ENCODE measurements around the gene DNMBP. TPM values are rescaled to one million over a fixed set of nuclear protein-coding genes. Genes with fewer than 3 reads are reported as not detected.
A peak's percentile ranks its signal among the peaks of the same experiment; 100 is the strongest.

Gene DNMBP
- polyA plus RNA-seq, 2 of the 4 experiments (the other 2 are of a cell fraction) = 13.7 to 20.3 TPM

- POLR2A ChIA-PET = no interaction called here
- CTCF ChIA-PET = interaction anchor here (1.0 to 2.7 kb wide), 6 partner anchors 10 to 89 kb away, joined by 3 to 12 read pairs (median 4); partner anchors contain the start of gene DNMBP
- ATAC-seq (no peak), FAIRE-seq (no peak), DNase-seq (ENCODE audit: low read depth in 1 of 2, low spot score in 1 of 2) (no peak)
- Histone ChIP-seq H3K4me3 (no peak overlapping the region), H3K9me3 (no peaks in the 10 kb centered on the region), H3K4me2 (no peak overlapping the region), H3K27ac (no peak overlapping the region), H3K4me1 (peaks cover 24% of the 10 kb centered on the region)
- WGBS (ENCODE audit: missing lambda C conversion rate) = 93% methylated on average over 3 of the region's 3 CpGs
- TF ChIP-seq POLR2A (IDR thresholded peaks at IDR 0.05; ENCODE audit: low read length) (no peak), CHD2 (IDR thresholded peaks at IDR 0.05; ENCODE audit: low read length, partially characterized antibody) (no peak), BHLHE40 (IDR thresholded peaks at IDR 0.05; ENCODE audit: low read depth, low read length) (no peak), NPAS2 (CRISPR knock-in tag; IDR thresholded peaks at IDR 0.05; ENCODE audit: borderline replicate concordance) (no peak), PHF8 (IDR thresholded peaks at IDR 0.05; ENCODE audit: borderline replicate concordance, low read depth) (no peak), ESRRA (IDR thresholded peaks at IDR 0.05; ENCODE audit: borderline replicate concordance, low read length) (no peak), ZNF302 (CRISPR knock-in tag; IDR thresholded peaks at IDR 0.05) (no peak), CHD4 (IDR thresholded peaks at IDR 0.05; ENCODE audit: borderline replicate concordance) (no peak), EHMT2 (IDR thresholded peaks at IDR 0.05; ENCODE audit: low read depth) (no peak), FOXS1 (CRISPR knock-in tag; IDR thresholded peaks at IDR 0.05) (no peak), USF2 (IDR thresholded peaks at IDR 0.05) (no peak), SMC3 (IDR thresholded peaks at IDR 0.05) (no peak), RNF2 (IDR thresholded peaks at IDR 0.05; ENCODE audit: borderline replicate concordance, low read depth) (no peak), HOXB5 (CRISPR knock-in tag; IDR thresholded peaks at IDR 0.05) (no peak), HES2 (IDR thresholded peaks at IDR 0.05) (no peak), POLR2AphosphoS2 (conservative IDR thresholded peaks at IDR 0.05; ENCODE audit: low read length) (no peak), ZSCAN20 (CRISPR knock-in tag; IDR thresholded peaks at IDR 0.05) (no peak), RFX5 (IDR thresholded peaks at IDR 0.05) (no peak), FOSB (CRISPR knock-in tag; IDR thresholded peaks at IDR 0.05) (no peak), GATA3 (IDR thresholded peaks at IDR 0.05; ENCODE audit: borderline replicate concordance) (no peak)
These were observed 14.0 kb downstream of the DNMBP start for GRCh38 chr10:99995713-99996112.

- Histone ChIP-seq H3K27ac (no peak overlapping the region), H3K9me3 (no peaks in the 10 kb centered on the region), H3K4me2 (no peak overlapping the region), H3K4me1 (peaks cover 24% of the 10 kb centered on the region), H3K4me3 (no peak overlapping the region)
- no peak for ATAC-seq
- 96% methylated on average over 3 of the region's 3 CpGs for WGBS (ENCODE audit: missing lambda C conversion rate)
- no peak for FAIRE-seq
- TF ChIP-seq BHLHE40 (IDR thresholded peaks at IDR 0.05; ENCODE audit: low read depth, low read length) (no peak), CBX8 (IDR thresholded peaks at IDR 0.05) (no peak), RCOR1 (IDR thresholded peaks at IDR 0.05; ENCODE audit: low read depth, low read length) (no peak), CEBPB (IDR thresholded peaks at IDR 0.05) (no peak)
- POLR2A ChIA-PET = interaction anchor here (0.8 kb wide), 1 partner anchor 11 kb away, joined by 6 read pairs; no protein-coding TSS in a partner anchor
- no peak for DNase-seq (ENCODE audit: low read depth in 1 of 2, low spot score in 1 of 2)
- CTCF ChIA-PET = interaction anchor here (1.0 to 2.7 kb wide), 8 partner anchors 10 to 88 kb away, joined by 3 to 12 read pairs (median 7); partner anchors contain the start of gene DNMBP
These were observed 14.5 kb downstream of the DNMBP start for GRCh38 chr10:99995269-99995668.

- DNase-seq (ENCODE audit: low read depth in 1 of 2, low spot score in 1 of 2) = no peak
- no peak overlapping the region for H3K4me2 ChIP-seq
- no peak for FAIRE-seq
- peaks cover 24% of the 10 kb centered on the region for H3K4me1 ChIP-seq
- WGBS (ENCODE audit: missing lambda C conversion rate) = 94% methylated on average over 5 of the region's 5 CpGs
- CTCF ChIA-PET = interaction anchor here (1.0 to 2.7 kb wide), 8 partner anchors 9 to 88 kb away, joined by 3 to 12 read pairs (median 7); partner anchors contain the start of gene DNMBP
- no peak for ATAC-seq
- no peak overlapping the region for H3K4me3 ChIP-seq
- POLR2A ChIA-PET = interaction anchor here (0.8 kb wide), 1 partner anchor 11 kb away, joined by 6 read pairs; no protein-coding TSS in a partner anchor
- no peaks in the 10 kb centered on the region for H3K9me3 ChIP-seq
- TF ChIP-seq CBX2 (IDR thresholded peaks at IDR 0.05; ENCODE audit: borderline replicate concordance, low read depth) (no peak), FOSB (CRISPR knock-in tag; IDR thresholded peaks at IDR 0.05) (no peak), CHD4 (IDR thresholded peaks at IDR 0.05; ENCODE audit: borderline replicate concordance) (no peak), REST (IDR thresholded peaks at IDR 0.05) (no peak), TFCP2L1 (CRISPR knock-in tag; IDR thresholded peaks at IDR 0.05) (no peak), FOSL2 (IDR thresholded peaks at IDR 0.05) (no peak), FOSL2 (CRISPR knock-in tag; IDR thresholded peaks at IDR 0.05) (no peak), ELK1 (IDR thresholded peaks at IDR 0.05; ENCODE audit: low read depth, low read length) (no peak), NPAS2 (CRISPR knock-in tag; IDR thresholded peaks at IDR 0.05; ENCODE audit: borderline replicate concordance) (no peak)
- H3K27ac ChIP-seq = peak overlapping the region in 1 of 2 experiments; percentile 29; a peak in 1 of 6 replicates
These were observed 14.9 kb downstream of the DNMBP start for GRCh38 chr10:99994801-99995200.
